Measurements from ENCODE around the gene DEAF1.

DNA sequence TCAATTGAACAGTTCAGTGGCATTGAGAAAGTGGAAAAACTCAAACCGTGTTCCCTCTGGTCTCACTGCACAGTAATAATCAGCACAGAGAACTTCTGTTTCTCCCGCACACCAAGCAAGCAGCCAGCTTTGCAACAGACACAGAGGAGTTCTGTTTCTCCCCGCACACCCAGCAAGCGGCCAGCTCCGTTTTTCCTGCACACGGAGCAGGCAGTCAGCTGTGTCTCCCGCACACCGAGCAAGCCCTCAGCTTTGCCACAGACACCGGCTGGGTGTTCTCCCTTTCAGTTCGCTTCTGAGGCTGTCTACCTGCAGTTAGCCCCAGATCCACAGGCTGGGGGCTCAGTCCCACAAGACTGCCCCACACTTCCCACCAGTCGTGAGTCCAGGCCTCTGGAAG is 42.3 kb upstream of the DEAF1 start:
- TF ChIP-seq CTCF (IDR thresholded peaks at IDR 0.05): no peak
- TF ChIP-seq POLR2A (IDR thresholded peaks at IDR 0.05): no peak

All from right lobe of liver (tissue), 4 donors.